ENCODE data around the gene ZNF763.
"Not testable (repeated sequence)": the region's sequence is repeated elsewhere in the genome, so short reads cannot be mapped to it uniquely, and the experiment has no call there.

ZNF763 gene

DNA sequence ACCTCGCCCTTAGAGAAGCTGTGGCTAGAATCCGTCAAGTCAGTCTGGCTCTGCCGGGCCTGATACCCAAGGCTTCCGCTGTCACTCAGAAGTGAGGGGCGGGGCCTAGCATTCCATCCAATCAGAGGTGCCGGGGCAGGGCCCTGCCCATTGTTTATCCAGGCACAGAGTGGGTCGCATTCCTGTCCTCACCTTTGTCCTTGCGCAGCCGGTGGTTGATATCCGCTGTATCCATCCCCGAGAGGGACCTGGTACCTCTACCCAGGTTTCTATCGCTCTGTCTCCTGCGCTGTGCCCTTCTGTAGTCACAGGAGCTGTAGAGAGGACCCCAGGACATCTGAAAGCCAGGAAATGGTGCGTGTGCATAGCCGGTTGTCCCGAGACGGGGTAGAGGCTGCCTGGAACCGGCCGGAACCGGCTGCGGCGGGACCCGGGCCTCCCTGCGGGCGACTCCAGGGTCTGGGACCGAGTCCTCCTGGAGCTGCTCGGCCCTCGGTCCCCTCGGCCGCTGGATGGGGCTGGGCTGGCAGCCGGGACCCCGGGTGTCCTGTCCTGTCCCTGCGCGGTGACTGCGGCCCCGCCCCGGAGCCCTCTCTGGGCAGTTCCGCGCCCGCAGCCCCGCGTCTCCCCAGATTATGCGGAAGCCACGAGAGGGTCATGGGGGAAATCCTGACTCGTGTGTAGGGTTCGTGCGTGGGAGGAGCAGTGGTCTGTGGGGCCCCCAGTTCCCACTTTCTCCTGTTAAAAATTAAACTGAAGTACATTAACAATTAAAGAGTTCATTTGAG, at the start of gene ZNF763:
Gene ZNF763 (plus strand): TSS at position 183 of the 788 bp plus-strand sequence. CDS start 169 bp downstream, at position 352.
- no peaks in the 10 kb centered on the region for H3K9me3 ChIP-seq (ENCODE audit: control insufficient read depth, insufficient read depth, low read length)
- H3K36me3 ChIP-seq (ENCODE audit: insufficient read depth, low read length): no peaks in the 10 kb centered on the region
- H3K4me1 ChIP-seq (ENCODE audit: insufficient read depth, low read length): no peaks in the 10 kb centered on the region
- peak within 1 kb of the TSS; percentile 38 for H3K9ac ChIP-seq (ENCODE audit: low read depth, low read length)

GRCh38 chr19:11921852-11922495, 42.9 kb upstream of the ZNF763 start:
- H3K4me1 ChIP-seq (ENCODE audit: insufficient read depth, low read length): no peaks in the 10 kb centered on the region
- no peaks in the 10 kb centered on the region; the same call in 1 of the 2 replicates for H3K9me3 ChIP-seq (ENCODE audit: control insufficient read depth, insufficient read depth, low read length)
- H3K36me3 ChIP-seq (ENCODE audit: insufficient read depth, low read length): no peaks in the 10 kb centered on the region
- no peak overlapping the region for H3K9ac ChIP-seq (ENCODE audit: low read depth, low read length)

DNA sequence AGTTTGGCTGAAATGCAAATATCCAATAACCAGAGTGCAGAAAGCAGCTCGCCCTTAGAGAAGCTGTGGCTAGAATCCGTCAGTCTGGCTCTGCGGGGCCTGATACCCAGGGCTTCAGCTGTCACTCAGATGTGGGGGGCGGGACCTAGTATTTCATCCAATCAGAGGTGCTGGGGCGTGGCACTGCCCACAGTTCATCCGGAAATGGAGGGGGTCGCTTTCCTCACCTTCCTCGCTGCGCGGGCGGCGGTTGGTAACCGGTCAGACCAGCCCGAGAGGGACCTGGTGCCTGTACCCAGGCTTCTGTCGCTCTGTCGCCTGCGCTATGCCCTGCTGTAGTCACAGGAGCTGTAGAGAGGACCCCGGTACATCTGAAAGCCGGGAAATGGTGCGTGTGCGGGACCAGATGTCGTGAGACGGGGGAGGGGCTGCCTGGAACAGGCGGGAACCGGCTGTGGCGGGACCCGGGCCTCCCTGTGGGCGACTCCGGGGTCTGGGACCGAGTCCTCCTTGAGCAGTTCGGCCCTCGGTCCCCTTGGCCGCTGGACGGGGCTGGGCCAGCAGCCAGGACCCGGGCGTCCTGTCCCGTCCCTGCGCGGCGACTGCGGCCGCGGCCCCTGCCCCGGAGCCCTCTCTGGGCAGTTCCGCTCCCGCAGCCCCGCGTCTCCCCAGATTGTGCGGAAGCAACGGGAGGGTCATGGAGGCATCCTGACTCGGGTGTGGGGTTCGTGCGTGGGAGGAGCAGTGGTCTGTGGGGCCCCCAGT, 39.8 kb upstream of the ZNF763 start, which contains the start of gene ZNF700:
Gene ZNF700 (plus strand): TSS at position 222 of the 765 bp plus-strand sequence. CDS start 104 bp downstream, at position 326.
- Histone ChIP-seq H3K9me3 (ENCODE audit: control insufficient read depth, insufficient read depth, low read length) (no peaks in the 10 kb centered on the region; the same call in 1 of the 2 replicates), H3K36me3 (ENCODE audit: insufficient read depth, low read length) (no peaks in the 10 kb centered on the region), H3K4me1 (ENCODE audit: insufficient read depth, low read length) (no peaks in the 10 kb centered on the region), H3K9ac (ENCODE audit: low read depth, low read length) (peak within 1 kb of the TSS; percentile 66)

DNA sequence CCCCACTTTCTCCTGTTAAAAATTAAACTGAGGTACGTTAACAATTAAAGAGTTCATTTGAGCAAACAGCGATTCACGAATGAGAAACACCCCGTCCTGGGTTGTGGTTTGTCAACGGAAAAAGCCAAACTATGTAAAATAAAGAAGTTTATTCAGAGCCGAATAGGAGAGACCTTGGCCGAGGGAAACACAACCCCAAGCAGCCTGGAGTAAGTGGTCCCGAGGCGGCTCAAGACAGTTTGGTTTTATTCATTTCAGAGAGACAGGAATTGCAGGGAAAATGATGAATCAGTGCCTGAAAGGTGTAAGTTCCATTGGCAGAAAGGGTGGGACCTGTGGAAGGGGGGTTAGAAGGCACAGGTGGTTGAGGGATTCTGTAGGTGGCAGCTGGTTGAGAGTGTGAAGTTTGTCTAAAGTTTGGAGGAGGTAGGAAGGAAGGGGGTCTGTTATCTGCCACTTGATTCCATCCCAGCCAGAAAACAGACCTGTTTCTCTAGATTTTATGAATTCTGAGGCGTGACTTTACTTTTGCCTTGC, 39.1 kb upstream of the ZNF763 start:
- not testable (repeated sequence) for H3K36me3 ChIP-seq (ENCODE audit: insufficient read depth, low read length); H3K4me1 ChIP-seq (ENCODE audit: insufficient read depth, low read length); H3K9me3 ChIP-seq (ENCODE audit: control insufficient read depth, insufficient read depth, low read length)
- peak overlapping the region; percentile 66 for H3K9ac ChIP-seq (ENCODE audit: low read depth, low read length)

- Histone ChIP-seq H3K9me3 (ENCODE audit: control insufficient read depth, insufficient read depth, low read length) (no peaks in the 10 kb centered on the region; the same call in 1 of the 2 replicates), H3K36me3 (ENCODE audit: insufficient read depth, low read length) (no peaks in the 10 kb centered on the region), H3K4me1 (ENCODE audit: insufficient read depth, low read length) (no peaks in the 10 kb centered on the region)
These were observed 37.6 kb upstream of the ZNF763 start for GRCh38 chr19:11927227-11927626.

GRCh38 chr19:11931051-11931450, 33.8 kb upstream of the ZNF763 start:
- no peaks in the 10 kb centered on the region for H3K4me1 ChIP-seq (ENCODE audit: insufficient read depth, low read length)
- no peaks in the 10 kb centered on the region for H3K36me3 ChIP-seq (ENCODE audit: insufficient read depth, low read length)
- no peak overlapping the region for H3K9ac ChIP-seq (ENCODE audit: low read depth, low read length)
- H3K9me3 ChIP-seq (ENCODE audit: control insufficient read depth, insufficient read depth, low read length): no peaks in the 10 kb centered on the region

More at GRCh38 chr19:11927227-11927626, 37.6 kb upstream of the ZNF763 start:
- no peak overlapping the region for H3K9ac ChIP-seq (ENCODE audit: low read depth, low read length)

- Histone ChIP-seq H3K4me1 (ENCODE audit: insufficient read depth, low read length) (no peaks in the 10 kb centered on the region), H3K36me3 (ENCODE audit: insufficient read depth, low read length) (no peaks in the 10 kb centered on the region), H3K9ac (ENCODE audit: low read depth, low read length) (no peak overlapping the region), H3K9me3 (ENCODE audit: control insufficient read depth, insufficient read depth, low read length) (no peaks in the 10 kb centered on the region)
These were observed 33.3 kb upstream of the ZNF763 start for GRCh38 chr19:11931513-11931912.

DNA sequence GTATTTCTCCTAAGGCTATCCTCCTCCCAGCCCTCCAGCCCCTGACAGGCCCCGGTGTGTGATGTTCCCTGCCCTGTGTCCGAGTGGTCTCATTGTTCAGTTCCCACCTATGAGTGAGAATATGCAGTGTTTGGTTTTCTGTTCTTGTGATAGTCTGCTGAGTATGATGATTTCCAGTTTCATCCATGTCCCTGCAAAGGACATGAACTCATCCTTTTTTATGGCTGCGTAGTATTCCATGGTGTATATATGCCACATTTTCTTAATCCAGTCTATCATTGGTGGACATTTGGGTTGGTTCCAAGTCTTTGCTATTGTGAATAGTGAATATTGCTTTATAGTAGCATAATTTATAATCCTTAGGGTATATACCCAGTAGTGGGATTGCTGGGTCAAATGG, 29.0 kb upstream of the ZNF763 start:
- not testable (repeated sequence) for H3K9me3 ChIP-seq (ENCODE audit: control insufficient read depth, insufficient read depth, low read length); H3K4me1 ChIP-seq (ENCODE audit: insufficient read depth, low read length); H3K9ac ChIP-seq (ENCODE audit: low read depth, low read length); H3K36me3 ChIP-seq (ENCODE audit: insufficient read depth, low read length)

DNA sequence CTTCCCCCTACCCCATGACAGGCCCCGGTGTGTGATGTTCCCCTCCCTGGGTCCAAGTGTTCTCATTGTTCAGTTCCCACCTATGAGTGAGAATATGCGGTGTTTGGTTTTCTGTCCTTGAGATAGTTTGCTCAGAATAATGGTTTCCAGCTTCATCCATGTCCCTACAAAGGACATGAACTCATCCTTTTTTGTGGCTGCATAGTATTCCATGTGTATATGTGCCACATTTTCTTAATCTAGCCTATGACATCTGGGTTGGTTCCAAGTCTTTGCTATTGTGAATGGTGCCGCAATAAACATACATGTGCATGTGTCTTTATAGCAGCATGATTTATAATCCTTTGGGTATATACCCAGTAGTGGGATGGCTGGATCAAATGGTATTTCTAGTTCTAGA, 26.5 kb upstream of the ZNF763 start:
- H3K9me3 ChIP-seq (ENCODE audit: control insufficient read depth, insufficient read depth, low read length); H3K4me1 ChIP-seq (ENCODE audit: insufficient read depth, low read length); H3K9ac ChIP-seq (ENCODE audit: low read depth, low read length); H3K36me3 ChIP-seq (ENCODE audit: insufficient read depth, low read length): not testable (repeated sequence)

DNA sequence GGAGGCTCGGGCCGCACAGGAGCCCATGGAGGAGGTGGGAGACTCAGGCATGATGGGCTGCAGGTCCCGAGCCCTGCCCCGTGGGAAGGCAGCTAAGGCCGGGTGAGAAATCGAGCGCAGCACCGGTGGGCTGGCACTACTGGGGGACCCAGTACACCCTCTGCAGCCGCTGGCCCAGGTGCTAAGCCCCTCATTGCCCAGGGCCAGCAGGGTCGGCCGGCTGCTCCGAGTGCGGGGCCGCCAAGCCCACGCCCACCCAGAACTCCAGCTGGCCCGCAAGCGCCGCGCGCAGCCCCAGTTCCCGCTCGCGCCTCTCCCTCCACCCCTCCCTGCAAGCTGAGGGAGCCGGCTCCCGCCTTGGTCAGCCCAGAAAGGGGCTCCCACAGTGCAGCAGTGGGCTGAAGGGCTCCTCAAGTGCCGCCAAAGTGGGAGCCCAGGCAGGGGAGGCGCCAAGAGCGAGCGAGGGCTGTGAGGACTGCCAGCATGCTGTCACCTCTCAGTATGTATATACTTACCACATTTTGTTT, 23.4 kb upstream of the ZNF763 start:
- not testable (repeated sequence) for H3K4me1 ChIP-seq (ENCODE audit: insufficient read depth, low read length); H3K9ac ChIP-seq (ENCODE audit: low read depth, low read length); H3K9me3 ChIP-seq (ENCODE audit: control insufficient read depth, insufficient read depth, low read length); H3K36me3 ChIP-seq (ENCODE audit: insufficient read depth, low read length)

- Histone ChIP-seq H3K36me3 (ENCODE audit: insufficient read depth, low read length) (no peaks in the 10 kb centered on the region; the same call in 1 of the 2 replicates), H3K9ac (ENCODE audit: low read depth, low read length) (no peak overlapping the region), H3K4me1 (ENCODE audit: insufficient read depth, low read length) (no peaks in the 10 kb centered on the region), H3K9me3 (ENCODE audit: control insufficient read depth, insufficient read depth, low read length) (peaks cover 9% of the 10 kb centered on the region; the same call in 1 of the 2 replicates)
These were observed 22.6 kb upstream of the ZNF763 start for GRCh38 chr19:11942008-11942842.

DNA sequence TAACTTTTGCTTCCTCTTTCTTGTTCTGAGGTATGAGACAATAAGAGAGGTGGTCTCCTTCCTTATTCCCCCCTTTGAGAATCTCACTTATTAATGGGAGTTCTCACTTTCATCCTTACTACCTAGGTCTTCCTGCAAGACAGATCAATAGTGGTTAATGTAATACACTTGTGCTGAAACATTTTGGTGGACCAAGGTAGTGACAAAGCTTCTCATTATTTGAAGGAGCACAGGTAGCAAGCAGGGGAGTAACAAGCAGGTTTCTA, 22.1 kb upstream of the ZNF763 start:
- Histone ChIP-seq H3K36me3 (ENCODE audit: insufficient read depth, low read length) (no peaks in the 10 kb centered on the region; the same call in 1 of the 2 replicates), H3K9ac (ENCODE audit: low read depth, low read length) (no peak overlapping the region), H3K9me3 (ENCODE audit: control insufficient read depth, insufficient read depth, low read length) (peaks cover 9% of the 10 kb centered on the region; the same call in 1 of the 2 replicates), H3K4me1 (ENCODE audit: insufficient read depth, low read length) (no peaks in the 10 kb centered on the region)

GRCh38 chr19:11944656-11945055, 20.2 kb upstream of the ZNF763 start:
- Histone ChIP-seq H3K4me1 (ENCODE audit: insufficient read depth, low read length) (no peaks in the 10 kb centered on the region), H3K9ac (ENCODE audit: low read depth, low read length) (no peak overlapping the region), H3K9me3 (ENCODE audit: control insufficient read depth, insufficient read depth, low read length) (peaks cover 21% of the 10 kb centered on the region; the same call in 1 of the 2 replicates), H3K36me3 (ENCODE audit: insufficient read depth, low read length) (peaks cover 4% of the 10 kb centered on the region; the same call in 1 of the 2 replicates)
